Hepatocyte (in vitro differentiated cells): Measurements from ENCODE around the gene PAX5.

Experiments used
- CTCF ChIP-seq: fragments of 200-600 bp; sonication (generic); IDR thresholded peaks from 2 replicates; pipeline ENCODE4 v1.5.1; 2016; ENCODE audit warnings: antibody characterized with exemption, mild to moderate bottlenecking; ENCODE audit not compliant: poor library complexity
- EZH2 ChIP-seq: fragments of 200-600 bp; sonication (generic); IDR thresholded peaks from 2 replicates; pipeline ENCODE4 v1.6.1; 2016; ENCODE audit warnings: antibody characterized with exemption, mild to moderate bottlenecking, borderline replicate concordance
- EZH2phosphoT487 ChIP-seq: fragments of 200-600 bp; sonication (generic); IDR thresholded peaks from one replicate; pipeline ENCODE4 v1.6.1; 2018; ENCODE audit warnings: antibody characterized with exemption, mild to moderate bottlenecking, low read depth, moderate library complexity; ENCODE audit not compliant: unreplicated experiment, severe bottlenecking

- no peak for TF ChIP-seq CTCF
- no peak for TF ChIP-seq EZH2
- no peak for TF ChIP-seq EZH2phosphoT487
Observed at GRCh38 chr9:36872641-36873040, 161.4 kb downstream of the PAX5 start.
